Tibial artery (tissue), 4 donors: ENCODE results near the gene SEPTIN3.

Source experiments
- DNase-seq, 2 donors: peaks; one replicate each; pipeline ENCODE4 v3.0.0-alpha.2; 2019
- H3K27ac ChIP-seq, 2 donors: fragments of 200-600 bp; sonication (generic) in 1 of 2; 1 replicate in 1 of 2; 2 replicates in 1 of 2; pipeline ENCODE4 v1.5.1; 2018 to 2019; ENCODE audit warnings: mild to moderate bottlenecking in 1 of 2
- H3K27me3 ChIP-seq, 2 donors: fragments of 200-600 bp; sonication (generic) in 1 of 2; one replicate each; pipeline versions ENCODE4 v1.5.1 to v1.6.0; 2016 to 2019
- H3K36me3 ChIP-seq, 3 donors: fragments of 200-600 bp; sonication (generic) in 2 of 3; one replicate each; pipeline ENCODE4 v1.5.1; 2016 to 2019; ENCODE audit warnings: mild to moderate bottlenecking in 2 of 3
- H3K4me1 ChIP-seq, 4 donors: fragments of 200-600 bp; sonication (generic) in 2 of 4; 1 replicate in 3 of 4; 2 replicates in 1 of 4; pipeline ENCODE4 v1.5.1; 2016 to 2019
- H3K4me3 ChIP-seq, 2 donors: fragments of 200-600 bp; sonication (generic) in 1 of 2; 1 replicate in 1 of 2; 2 replicates in 1 of 2; pipeline ENCODE4 v1.5.1; 2018 to 2019; ENCODE audit warnings: mild to moderate bottlenecking in 2 of 2
- H3K9me3 ChIP-seq, 3 donors: fragments of 200-600 bp; sonication (generic) in 1 of 3; one replicate each; pipeline ENCODE4 v1.5.1; 2016 to 2019
- intact Hi-C: fragments of 100-400 bp; cut with DNase I; formaldehyde crosslinking; loops from one replicate; pipeline ENCODE4 v1.15.0; 2023; ENCODE audit warnings: low total_unique reads
- TF ChIP-seq, protein P1 (sequence below), 2 experiments: fragments of 200-600 bp in 1 of 2; fragments of 450-650 bp in 1 of 2; IDR thresholded peaks; one replicate each; pipeline ENCODE4 v1.5.1; 2017 to 2019; ENCODE audit warnings: antibody characterized with exemption in 2 of 2, mild to moderate bottlenecking in 1 of 2, moderate library complexity in 1 of 2

The SEPTIN3 gene

GRCh38 chr22:41979423-41980250, 10.4 kb downstream of the SEPTIN3 start:
- H3K27me3 ChIP-seq: peaks cover 0 to 46% of the 10 kb centered on the region in 2 donors
- DNase-seq: no peak
- H3K36me3 ChIP-seq: no peaks in the 10 kb centered on the region
- no peak overlapping the region for H3K4me3 ChIP-seq
- TF ChIP-seq, protein P1, sequence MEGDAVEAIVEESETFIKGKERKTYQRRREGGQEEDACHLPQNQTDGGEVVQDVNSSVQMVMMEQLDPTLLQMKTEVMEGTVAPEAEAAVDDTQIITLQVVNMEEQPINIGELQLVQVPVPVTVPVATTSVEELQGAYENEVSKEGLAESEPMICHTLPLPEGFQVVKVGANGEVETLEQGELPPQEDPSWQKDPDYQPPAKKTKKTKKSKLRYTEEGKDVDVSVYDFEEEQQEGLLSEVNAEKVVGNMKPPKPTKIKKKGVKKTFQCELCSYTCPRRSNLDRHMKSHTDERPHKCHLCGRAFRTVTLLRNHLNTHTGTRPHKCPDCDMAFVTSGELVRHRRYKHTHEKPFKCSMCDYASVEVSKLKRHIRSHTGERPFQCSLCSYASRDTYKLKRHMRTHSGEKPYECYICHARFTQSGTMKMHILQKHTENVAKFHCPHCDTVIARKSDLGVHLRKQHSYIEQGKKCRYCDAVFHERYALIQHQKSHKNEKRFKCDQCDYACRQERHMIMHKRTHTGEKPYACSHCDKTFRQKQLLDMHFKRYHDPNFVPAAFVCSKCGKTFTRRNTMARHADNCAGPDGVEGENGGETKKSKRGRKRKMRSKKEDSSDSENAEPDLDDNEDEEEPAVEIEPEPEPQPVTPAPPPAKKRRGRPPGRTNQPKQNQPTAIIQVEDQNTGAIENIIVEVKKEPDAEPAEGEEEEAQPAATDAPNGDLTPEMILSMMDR (IDR thresholded peaks at IDR 0.05): no peak
- H3K9me3 ChIP-seq: no peaks in the 10 kb centered on the region
- H3K27ac ChIP-seq: no peak overlapping the region
- intact Hi-C loops: no loop called here
- peaks cover 0 to 14% (median 11%) of the 10 kb centered on the region in 4 donors for H3K4me1 ChIP-seq

GRCh38 chr22:41982865-41983264, 13.6 kb downstream of the SEPTIN3 start:
- Histone ChIP-seq H3K4me3 (no peak overlapping the region), H3K27ac (no peak overlapping the region), H3K27me3 (peaks cover 0 to 20% of the 10 kb centered on the region in 2 donors), H3K36me3 (no peaks in the 10 kb centered on the region), H3K4me1 (no peaks in the 10 kb centered on the region), H3K9me3 (no peaks in the 10 kb centered on the region)
- TF ChIP-seq, protein P1 (IDR thresholded peaks at IDR 0.05): no peak
- no peak for DNase-seq
- intact Hi-C loops: no loop called here

DNA sequence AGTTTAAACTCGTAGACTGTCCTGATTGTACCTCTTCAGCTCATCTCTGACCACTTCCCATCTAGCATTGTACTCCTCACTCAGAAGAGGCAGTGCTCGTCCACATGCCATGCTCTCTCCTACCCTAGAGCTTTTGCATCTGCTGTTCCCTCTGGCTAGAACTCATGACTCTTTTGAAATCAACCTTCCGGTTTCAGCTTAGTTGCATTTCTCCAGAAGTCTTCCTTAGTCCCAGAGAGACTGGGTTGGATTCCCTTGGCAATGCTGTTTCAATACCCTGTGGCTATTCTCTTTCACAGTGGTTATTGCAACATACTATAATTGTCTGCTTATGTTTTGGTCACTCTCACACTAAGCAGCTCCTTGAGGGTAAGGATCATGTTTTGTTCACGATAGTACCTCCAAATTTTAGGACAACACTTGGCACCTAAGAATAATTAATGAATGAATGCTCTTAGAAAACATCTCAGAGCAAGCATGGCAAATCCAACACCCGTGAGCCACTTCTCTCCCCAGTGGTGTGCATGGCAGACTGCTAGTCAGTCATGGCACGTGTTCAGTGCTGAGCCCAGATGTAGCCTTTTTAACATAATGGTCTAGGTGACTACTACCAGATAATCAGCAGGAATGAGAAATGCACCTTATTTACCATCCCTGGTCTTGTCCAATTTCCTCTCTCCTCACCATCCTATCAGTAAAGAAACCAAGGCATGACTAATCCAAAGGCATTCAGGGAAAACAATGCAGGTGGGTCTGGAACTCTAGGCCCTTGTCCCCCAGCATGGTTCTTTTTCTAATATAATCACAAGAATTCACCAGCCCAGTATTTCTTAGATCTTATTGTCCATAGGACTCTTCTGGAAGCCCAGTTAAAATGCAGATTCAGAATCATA, 14.5 kb downstream of the SEPTIN3 start:
- Histone ChIP-seq H3K27ac (no peak overlapping the region), H3K9me3 (no peaks in the 10 kb centered on the region), H3K4me1 (no peaks in the 10 kb centered on the region), H3K36me3 (no peaks in the 10 kb centered on the region), H3K27me3 (peaks cover 0 to 17% of the 10 kb centered on the region in 2 donors), H3K4me3 (no peak overlapping the region)
- no peak for DNase-seq
- intact Hi-C loops: no loop called here
- TF ChIP-seq, protein P1 (IDR thresholded peaks at IDR 0.05): no peak

DNA sequence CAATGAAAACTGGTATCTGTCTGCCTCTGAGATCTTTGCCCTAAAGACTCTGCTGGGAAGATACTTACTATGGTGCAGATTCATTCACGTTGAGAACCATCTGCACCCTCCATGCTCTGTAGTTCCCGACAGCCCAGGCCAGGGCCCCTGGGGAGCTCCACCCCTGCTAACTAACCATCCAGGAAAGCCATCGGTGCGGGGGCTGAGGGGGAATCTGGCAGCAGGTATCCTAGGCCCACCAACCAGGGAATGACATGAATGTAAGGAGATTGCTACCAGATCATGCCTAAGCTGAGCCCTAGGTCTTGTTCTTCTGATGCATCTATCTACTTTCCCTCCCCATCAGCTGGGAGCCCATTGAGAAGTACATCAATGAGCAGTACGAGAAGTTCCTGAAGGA, 18.0 kb downstream of the SEPTIN3 start:
- Histone ChIP-seq H3K36me3 (no peaks in the 10 kb centered on the region), H3K4me3 (no peak overlapping the region), H3K27ac (no peak overlapping the region), H3K27me3 (peaks cover 0 to 8% of the 10 kb centered on the region in 2 donors), H3K4me1 (no peaks in the 10 kb centered on the region), H3K9me3 (no peaks in the 10 kb centered on the region)
- TF ChIP-seq, protein P1 (IDR thresholded peaks at IDR 0.05): no peak
- intact Hi-C loops: no loop called here
- DNase-seq: peak in 1 of 2 donors; percentile 15

- H3K9me3 ChIP-seq: no peaks in the 10 kb centered on the region
- DNase-seq: peak in 1 of 2 donors; percentile 21
- TF ChIP-seq, protein P1 (IDR thresholded peaks at IDR 0.05): no peak
- intact Hi-C loops: no loop called here
- peaks cover 0 to 8% of the 10 kb centered on the region in 2 donors for H3K27me3 ChIP-seq
- H3K4me1 ChIP-seq: no peaks in the 10 kb centered on the region
- no peaks in the 10 kb centered on the region for H3K36me3 ChIP-seq
- no peak overlapping the region for H3K27ac ChIP-seq
- H3K4me3 ChIP-seq: no peak overlapping the region
Observed at GRCh38 chr22:41989246-41989645, 20.0 kb downstream of the SEPTIN3 start.
